CD4-positive, alpha-beta T cell treated with Interleukin-1 beta for 1 hour (primary cell): Measurements from ENCODE around the gene RCHY1.
"Not testable (repeated sequence)": the region's sequence is repeated elsewhere in the genome, so short reads cannot be mapped to it uniquely, and the experiment has no call there.

ENCODE experiments used
- DNase-seq, 2 donors: peaks; one replicate each; pipeline ENCODE4 v3.0.0-alpha.2; 2020 to 2022

The RCHY1 gene

DNA sequence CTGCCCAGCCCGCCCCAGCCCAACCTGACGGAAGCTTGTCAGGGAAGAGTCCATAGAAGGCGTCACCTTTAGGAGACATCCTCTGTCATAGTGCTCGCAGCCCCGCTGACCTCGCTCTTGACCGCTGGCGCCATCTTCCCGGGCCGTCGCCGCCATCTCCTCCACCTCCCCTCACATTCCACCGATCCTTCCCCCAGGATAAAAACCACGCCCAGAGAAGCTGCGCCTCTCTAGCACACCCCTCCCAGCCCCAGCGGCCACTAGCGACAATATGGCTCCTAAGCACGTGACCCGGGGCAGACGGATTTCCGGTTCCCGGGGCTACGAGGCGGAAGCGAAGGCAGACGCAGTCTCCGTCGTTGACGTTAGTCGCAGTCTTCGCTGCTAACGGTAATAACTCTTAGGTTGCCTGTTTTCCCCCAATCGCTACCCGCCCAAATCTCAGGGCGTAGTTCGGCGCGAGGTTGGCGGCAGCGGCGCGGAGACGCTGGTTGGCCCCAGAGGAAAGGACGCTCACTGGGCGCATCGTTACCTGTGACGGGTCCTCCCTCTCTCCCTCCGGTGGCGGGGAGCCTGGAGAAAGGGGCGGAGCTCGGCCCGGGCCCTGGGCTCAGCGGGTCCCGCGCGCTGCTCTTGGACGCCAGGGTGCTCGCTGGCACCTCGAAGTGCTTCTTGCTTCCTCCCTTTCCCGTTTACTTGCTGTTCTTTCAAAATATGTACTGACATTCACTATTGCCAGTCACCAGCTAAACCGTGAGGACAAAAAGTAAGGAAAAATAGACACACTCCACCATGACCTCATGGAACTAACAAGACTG is at the start of gene RCHY1, which contains the start of gene THAP6:
Gene RCHY1 (minus strand): TSS at position 273 of the 818 bp plus-strand sequence. CDS start 117 bp downstream, at position 156.
Gene THAP6 (plus strand): TSS at position 343 of the 818 bp plus-strand sequence. CDS start 980 bp downstream, outside the sequence.
- peak; percentile 90 for DNase-seq

DNA sequence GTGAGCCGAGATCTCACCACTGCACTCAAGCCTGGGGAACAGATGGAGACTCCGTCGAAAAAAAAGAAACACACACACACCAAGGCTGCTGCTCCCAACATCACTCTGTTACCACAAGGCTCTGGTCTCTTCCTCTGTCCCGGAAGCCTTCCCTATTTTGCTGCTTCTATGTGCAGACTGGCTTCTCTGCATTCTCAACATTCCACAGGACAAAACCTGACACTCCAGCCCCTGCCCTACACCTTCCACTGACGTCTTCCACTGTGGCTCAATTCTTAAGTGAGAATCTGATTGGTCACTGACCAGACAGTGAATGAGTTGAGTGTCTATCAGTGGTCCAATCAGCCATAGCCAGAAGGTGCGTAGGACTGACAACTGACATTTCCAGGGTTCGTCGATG is 47.6 kb upstream of the RCHY1 start:
- DNase-seq: no peak

DNA sequence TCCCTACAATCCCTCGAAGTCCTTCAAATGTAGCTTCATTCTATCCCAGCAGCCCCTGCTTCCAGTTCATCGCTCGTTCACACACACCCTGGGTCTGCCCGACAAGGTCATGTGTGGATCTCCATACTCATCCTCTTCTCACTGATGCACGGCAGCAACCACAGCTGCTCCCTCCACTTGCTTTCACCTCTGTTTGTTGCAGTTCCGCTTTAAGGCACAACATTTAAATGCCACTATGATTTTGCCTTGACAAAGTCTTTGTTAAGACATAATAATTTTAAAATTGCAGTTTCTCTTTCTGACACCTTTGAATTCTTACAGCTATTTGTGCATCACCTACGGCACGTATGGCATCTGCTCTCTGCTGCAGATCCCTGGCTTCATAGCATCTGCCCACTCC is 43.5 kb upstream of the RCHY1 start:
- DNase-seq: no peak

DNA sequence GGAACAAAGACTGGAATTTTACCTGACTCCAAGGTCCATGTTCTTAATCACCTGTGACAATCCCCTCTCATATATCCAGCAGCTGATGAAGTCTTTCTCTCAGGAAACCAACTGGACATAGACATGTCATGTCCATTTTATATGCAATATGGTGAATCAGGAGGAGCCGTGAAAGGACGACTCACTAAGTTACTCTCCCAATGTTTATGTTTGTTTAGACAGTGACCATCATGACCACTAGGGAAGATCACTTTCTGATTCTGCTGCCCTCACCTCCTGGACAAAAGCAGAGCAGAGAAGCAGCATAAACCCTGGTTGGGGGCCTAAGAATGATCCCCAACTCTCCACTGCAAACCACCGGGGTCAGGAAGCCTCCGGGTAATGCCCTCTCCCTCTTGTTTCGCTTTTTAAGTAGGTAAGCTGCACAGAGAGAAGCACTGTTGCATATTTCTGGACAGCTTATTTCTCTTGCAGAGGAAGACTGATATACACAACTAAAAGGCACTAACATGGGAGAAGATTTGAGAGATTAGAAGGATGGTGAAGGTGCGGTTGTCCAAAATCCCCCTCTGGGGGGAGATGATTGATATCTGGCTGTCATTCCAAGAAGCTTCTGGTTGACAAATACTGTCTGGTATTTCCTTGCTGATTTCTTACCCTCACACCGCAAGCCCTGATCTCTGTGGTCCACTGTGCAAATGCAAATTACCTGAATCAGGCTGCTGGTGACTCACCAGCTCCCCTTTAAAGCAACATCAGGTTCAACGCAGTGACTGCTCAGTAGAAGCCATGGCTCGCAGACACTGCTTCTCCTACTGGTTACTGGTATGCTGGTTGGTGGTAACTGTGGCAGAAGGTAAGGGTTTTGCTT is 41.3 kb upstream of the RCHY1 start, which contains the start of gene ODAPH:
Gene ODAPH (plus strand): TSS at position 773 of the 871 bp plus-strand sequence. CDS start 17 bp downstream, at position 790.
- DNase-seq: no peak

DNA sequence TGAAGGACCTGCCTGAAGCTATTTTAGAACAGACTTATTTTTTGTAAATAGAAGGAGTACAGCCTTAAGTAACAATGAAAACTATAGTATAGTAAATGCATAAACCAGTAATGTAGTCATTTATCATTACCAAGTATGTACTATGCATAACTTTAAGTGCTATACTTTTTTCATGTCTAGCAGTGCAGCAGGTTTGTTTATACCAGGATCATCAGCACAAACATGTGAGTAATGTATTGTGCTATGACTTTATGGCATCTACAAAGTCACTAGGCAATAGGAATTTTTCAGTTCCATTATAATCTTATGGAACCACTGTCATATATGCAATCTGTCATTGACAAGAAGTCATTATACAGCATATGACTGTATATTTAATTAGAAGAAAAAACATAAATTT is 38.2 kb upstream of the RCHY1 start:
- no peak for DNase-seq

DNA sequence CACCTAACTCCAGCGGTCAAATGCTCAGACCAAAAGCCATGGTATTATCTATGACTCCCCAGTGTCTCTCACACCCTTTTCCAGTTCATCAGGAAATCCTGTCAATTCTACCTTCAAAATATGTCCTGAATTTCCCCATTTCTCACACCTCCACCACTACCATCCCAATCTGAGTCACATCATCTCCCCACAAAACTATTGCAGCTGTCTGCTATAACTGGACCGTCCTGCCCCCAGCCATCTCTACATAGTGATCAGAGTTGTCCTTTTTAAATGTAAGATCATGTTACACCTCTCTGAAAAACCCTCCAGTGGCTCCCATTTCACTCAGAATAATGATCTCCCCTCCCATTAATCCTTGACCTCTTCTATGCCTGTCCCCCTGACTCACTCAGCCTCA is 34.8 kb upstream of the RCHY1 start:
- DNase-seq: no peak

DNA sequence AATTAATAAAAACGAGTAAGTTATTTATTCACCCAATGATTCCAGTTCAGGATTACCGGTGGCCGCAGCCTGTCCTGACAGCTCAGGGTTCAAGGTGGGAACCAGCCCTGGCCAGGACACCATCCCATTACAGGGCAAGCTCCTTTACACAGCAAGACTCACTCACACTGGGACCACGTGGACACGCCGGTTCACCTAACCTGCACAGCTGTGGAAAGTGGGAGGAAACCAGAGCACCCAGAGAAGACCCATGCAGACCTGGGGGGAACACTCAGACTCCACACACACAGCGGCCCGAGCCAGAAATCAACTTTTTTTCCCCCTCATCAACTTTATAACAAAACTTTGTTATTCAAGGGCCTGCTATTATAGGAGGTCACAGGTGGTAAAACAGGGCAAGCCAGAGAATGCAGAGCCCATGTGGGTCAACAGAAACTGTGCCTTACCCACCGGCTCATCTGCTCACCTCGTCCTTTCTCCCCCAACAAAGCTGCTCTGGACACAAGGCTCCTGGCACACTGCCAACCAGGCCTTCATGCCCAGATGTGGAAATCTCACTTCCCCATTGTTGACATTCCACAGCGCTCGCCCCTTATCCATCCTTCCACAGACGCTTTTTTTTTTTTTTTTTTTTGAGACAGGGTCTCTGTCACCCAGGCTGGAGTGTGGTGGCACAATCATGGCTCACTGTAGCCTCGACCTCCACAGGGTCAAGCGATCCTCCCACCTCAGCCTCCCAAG is 33.6 kb upstream of the RCHY1 start:
- DNase-seq: no peak

DNA sequence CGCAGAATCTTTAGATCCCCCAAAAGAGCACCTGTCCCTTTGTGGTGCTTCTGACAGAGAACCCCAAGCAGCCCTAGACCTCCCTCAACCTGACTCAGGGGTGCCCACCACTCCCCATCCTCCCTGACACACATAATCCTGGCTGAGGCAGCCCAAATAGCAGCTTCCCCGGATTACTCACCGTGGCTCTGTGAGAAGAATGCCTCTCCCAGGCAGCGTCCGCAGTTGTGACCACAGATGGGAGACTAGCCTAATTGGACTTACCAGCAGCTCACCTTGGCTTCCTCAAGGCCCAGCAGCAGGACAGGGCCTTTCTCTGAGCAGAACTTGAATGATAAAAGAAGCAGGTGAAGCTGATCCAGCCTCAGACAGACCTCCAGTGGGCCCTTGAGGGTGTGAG is 31.3 kb upstream of the RCHY1 start:
- DNase-seq: no peak

DNA sequence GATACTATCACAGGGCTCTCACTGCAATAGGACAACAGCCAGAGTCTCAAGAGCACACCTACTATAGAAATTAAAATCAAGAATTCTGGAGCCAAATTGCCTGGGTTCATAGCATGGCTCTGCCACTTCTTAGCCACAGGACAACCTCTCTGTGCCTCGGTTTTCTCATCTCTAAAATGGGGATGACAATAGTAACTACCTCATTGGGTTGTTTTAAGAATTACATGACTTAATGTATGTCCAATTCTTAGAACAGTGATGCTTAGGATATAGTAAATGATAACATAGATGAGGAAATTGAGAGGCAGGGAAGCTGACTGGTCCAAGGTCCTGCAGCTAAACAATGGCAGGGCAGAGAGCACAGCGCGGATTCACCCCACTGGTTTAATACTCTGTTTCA is 30.7 kb upstream of the RCHY1 start:
- no peak for DNase-seq

DNA sequence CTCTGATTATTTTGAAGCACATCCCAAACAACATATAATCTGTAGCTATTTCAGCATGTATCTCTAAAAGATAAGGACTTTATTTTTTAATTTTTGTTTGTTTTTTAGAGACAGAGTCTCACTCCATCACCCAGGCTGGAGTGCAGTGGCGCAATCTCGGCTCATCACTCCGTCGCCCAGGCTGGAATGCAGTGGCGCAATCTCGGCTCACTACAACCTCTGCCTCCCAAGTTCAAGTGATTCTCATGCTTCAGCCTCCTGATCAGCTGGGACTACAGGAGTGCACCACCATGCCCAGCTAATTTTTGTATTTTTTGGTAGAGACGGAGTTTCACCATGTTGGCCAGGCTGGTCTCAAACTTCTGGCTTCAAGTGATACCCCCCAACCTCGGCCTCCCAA is 30.0 kb upstream of the RCHY1 start:
- not testable (repeated sequence) for DNase-seq

DNA sequence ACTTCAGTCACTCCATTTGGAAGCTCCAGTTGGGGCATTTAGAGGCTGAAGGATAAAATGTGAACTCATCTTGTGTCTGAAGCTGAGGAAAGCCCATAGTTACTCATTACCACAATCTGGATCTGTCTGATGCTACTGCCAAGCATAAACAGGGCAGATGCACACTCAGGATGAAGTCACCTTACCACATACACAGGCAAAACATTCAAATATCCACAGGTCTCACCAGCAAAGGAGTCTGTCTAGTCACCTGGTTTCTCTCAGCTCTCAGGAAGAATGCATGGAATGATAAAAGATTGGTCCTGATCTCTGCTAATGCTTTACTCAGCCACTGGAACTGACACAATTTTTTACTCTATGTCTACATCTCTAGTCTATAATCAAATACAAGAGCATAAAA is 28.6 kb upstream of the RCHY1 start:
- no peak for DNase-seq

DNA sequence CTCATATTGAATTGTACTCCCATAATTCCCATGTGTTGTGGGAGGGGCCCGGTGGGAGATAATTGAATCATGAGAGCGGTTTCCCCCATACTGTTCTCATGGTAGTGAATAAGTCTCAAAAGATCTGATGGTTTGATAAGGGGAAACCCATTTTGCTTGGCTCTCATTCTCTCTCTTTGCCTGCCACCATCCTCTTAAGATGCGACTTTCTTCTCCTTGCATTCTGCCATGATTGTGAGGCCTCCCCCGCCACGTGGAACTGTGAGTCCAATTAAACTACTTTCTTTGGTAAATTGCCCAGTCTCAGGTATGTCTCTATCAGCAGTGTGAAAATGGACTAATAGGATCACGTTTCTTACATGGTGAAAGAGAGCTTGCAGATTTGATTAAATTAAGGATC is 23.1 kb upstream of the RCHY1 start:
- not testable (repeated sequence) for DNase-seq

DNA sequence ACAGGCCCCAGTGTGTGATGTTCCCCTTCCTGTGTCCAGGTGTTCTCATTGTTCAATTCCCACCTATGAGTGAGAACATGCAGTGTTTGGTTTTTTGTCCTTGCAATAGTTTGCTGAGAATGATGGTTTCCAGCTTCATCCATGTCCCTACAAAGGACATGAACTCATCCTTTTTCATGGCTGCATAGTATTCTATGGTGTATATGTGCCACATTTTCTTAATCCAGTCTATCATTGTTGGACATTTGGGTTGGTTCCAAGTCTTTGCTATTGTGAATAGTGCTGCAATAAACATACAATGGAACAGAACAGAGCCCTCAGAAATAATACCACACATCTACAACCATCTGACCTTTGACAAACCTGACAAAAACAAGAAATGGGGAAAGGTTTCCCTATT is 19.7 kb upstream of the RCHY1 start:
- not testable (repeated sequence) for DNase-seq

DNA sequence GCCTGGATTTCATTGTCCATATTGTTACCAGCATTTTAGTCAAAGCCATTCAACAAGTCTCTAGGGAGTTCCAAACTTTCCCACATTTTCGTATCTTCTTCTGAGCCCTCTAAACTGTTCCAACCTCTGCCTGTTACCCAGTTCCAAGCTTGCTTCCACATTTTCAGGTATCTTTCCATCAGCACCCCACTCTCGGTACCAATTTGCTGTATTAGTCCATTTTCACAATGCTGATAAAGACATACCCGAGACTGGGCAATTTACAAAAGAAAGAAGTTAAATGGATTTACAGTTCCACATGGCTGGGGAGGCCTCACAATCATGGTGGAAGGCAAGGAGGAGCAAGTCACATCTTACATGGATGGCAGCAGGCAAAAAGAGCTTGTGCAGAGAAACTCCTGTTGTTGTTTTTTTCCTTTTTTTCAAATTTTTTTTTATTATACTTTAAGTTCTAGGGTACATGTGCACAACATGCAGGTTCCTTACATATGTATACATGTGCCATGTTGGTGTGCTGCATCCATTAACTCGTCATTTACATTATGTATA is 19.2 kb upstream of the RCHY1 start:
- DNase-seq: not testable (repeated sequence)

DNA sequence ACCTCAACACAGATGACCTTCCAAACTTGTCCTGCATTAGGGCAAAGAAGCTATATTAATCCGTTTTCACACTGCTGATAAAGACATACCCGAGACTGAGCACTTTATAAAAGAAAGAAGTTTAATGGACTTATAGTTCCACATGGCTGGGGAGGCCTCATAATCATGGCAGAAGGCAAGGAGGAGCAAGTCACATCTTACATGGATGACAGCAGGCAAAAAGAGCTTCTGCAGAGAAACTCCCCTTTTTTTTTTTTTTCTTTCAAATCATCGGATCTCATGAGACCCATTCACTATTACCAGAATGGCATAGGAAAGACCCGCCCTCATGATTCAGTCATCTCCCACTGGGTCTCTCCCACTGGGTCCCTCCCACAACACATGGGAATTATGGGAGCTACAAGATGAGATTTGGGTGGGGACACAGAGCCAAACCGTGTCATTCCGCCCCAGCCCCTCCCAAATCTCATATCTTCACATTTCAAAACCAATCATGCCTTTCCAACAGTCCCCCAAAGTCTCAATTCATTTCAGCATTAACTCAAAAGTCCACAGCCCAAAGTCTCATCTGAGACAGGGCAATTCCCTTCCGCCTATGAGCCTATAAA is 17.4 kb upstream of the RCHY1 start:
- not testable (repeated sequence) for DNase-seq

DNA sequence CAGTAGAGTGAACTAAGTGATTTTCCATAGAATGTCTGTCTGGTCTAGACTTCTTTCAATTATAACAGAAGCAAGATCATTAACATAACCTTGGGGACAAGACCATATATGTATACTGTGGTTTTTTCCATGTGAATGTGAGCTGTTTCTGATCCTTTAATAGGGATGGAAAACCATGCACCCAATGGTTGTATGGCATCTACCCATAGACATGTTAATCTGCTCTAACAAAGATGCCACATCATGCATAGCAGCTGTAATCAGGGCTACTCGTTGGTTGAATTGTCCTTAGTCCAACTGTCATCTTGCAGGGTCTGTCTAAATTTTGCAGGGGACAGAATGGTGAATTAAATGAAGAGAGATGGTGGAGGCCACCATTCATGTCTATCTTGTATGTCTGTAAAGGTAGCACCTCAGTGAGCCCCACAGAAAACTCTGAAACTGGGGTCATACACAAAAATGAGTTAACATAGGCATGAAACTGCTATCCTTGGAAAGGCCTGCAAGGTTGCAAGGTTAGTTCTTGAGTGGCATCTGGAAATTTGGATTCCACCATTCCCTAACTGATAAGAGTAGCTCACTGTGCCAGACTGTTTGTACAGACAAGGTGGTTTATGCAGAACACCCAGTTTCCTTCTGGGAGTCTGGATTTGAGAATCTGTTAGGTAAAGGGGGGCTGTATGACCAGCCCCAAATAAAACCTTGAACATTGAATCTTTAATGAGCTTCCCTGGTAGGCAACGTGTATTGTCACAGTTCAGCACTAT is 16.5 kb upstream of the RCHY1 start:
- no peak for DNase-seq

DNA sequence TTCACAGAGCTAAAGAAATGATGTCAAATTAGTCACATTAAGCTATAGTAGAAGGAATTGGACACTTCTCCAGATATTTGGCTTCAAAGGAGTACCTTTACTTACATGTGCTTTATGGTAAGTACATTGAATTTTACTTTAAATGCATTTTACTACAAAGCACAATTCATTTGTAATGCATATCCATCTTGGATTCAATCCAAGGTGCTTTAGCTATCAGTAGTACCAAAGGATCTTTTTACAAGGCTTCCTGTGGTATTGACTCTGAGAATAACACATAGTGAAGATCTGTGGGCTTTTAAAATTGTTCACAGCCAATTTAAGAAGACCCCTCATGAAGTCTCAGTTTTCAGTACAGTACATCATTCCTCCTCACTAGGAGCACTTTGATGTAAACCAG is 13.3 kb upstream of the RCHY1 start:
- no peak for DNase-seq

DNA sequence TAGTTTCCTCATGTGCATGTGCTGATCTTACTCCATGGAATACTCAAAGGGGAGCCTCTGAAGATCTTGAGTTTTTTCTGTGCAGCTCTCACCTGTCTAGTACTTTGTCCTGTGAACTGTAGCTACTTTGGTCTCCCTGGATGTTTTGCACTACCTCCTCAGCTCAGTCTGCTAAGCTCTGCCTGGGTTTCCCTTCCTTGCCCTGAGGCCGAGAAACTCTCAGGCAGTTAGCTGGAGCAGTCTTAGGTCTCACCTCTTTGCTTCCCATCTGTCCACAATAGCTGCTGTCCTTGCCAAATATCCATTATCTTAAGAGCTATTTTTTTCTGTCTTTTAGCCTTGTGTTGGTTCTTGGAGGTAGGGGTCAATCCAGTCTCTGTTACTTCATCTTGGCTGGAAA is 11.7 kb upstream of the RCHY1 start:
- DNase-seq: no peak

DNA sequence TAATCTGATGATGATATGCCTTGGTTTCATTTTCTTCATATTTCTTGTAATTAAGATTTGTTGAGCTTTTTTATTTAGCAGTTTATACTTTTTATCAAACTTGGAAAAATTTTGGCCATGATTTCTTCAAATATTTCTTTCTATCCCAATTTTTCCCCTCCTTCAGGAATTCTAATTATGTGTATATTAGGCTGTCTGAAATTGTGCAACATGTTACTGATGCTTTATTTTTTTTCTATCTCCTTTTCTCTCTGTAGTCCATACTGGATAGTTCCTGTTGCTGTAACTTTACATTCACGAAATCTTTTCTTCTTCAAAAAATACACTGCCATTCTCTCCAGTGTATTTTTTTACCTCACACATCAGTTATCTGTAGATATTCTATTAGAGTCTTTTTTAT is 10.9 kb upstream of the RCHY1 start:
- no peak for DNase-seq

DNA sequence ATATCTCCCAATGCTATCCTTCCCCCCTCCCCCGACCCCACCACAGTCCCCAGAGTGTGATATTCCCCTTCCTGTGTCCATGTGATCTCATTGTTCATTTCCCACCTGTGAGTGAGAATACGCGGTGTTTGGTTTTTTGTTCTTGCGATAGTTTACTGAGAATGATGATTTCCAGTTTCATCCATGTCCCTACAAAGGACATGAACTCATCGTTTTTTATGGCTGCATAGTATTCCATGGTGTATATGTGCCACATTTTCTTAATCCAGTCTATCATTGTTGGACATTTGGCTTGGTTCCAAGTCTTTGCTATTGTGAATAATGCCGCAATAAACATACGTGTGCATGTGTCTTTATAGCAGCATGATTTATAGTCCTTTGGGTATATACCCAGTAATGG is 5.2 kb upstream of the RCHY1 start:
- not testable (repeated sequence) for DNase-seq

DNA sequence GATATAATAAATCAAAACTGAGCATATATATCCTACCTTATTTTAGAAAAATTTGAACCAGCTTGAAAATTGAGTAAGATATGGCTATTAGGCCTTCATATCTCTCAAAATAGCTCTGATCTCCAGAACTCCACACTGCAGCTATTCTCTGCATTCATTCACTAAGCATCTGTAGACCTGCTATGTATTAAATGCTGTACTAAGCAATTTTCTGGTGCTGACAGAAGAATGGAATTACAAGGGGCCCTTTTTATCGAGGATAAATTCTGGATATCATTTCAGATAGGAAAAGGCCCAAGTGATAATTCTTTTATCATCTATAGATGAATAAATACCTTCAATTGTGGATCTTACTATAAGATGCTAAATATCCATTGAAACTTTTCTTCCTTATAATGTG is 1.9 kb upstream of the RCHY1 start:
- DNase-seq: no peak
